ENCODE results near the gene MON2. TPM values are rescaled to one million over a fixed set of nuclear protein-coding genes. Genes with fewer than 3 reads are reported as not detected.

The MON2 gene
- total and polyA plus RNA-seq, 2 experiments from 2014 or later, result 20.5 to 39.9 TPM

GRCh38 chr12:62632411-62632918, 165.8 kb downstream of the MON2 start:
- DNase-seq (ENCODE audit: low read depth in 1 of 2, low spot score in 1 of 2), result peak in 1 of 2 donors; percentile 65
- Histone ChIP-seq H3K27me3 (peaks cover 38% of the 10 kb centered on the region), H3K36me3 (no peaks in the 10 kb centered on the region), H3K27ac (no peak overlapping the region), H3K4me1 (ENCODE audit: low read depth) (no peaks in the 10 kb centered on the region), H3K9me3 (ENCODE audit: low read depth) (no peaks in the 10 kb centered on the region), H3K4me3 (peak overlapping the region; percentile 23)
- no peak for TF ChIP-seq CTCF (IDR thresholded peaks at IDR 0.05; ENCODE audit: low read depth, low read length)

- no peak overlapping the region for H3K4me3 ChIP-seq
- H3K27me3 ChIP-seq, result peaks cover 26% of the 10 kb centered on the region
- no peaks in the 10 kb centered on the region for H3K36me3 ChIP-seq
- H3K4me1 ChIP-seq (ENCODE audit: low read depth), result no peaks in the 10 kb centered on the region
- no peak for DNase-seq (ENCODE audit: low read depth in 1 of 2, low spot score in 1 of 2)
- TF ChIP-seq CTCF (IDR thresholded peaks at IDR 0.05; ENCODE audit: low read depth, low read length), result no peak
- H3K27ac ChIP-seq, result no peak overlapping the region
- H3K9me3 ChIP-seq (ENCODE audit: low read depth), result no peaks in the 10 kb centered on the region
Measured at GRCh38 chr12:62635649-62636048, 169.0 kb downstream of the MON2 start.

- no peaks in the 10 kb centered on the region for H3K9me3 ChIP-seq (ENCODE audit: low read depth)
- no peak for TF ChIP-seq CTCF (IDR thresholded peaks at IDR 0.05; ENCODE audit: low read depth, low read length)
- peaks cover 6% of the 10 kb centered on the region for H3K27me3 ChIP-seq
- H3K36me3 ChIP-seq, result no peaks in the 10 kb centered on the region
- H3K4me3 ChIP-seq, result no peak overlapping the region
- DNase-seq (ENCODE audit: low read depth in 1 of 2, low spot score in 1 of 2), result no peak
- no peaks in the 10 kb centered on the region for H3K4me1 ChIP-seq (ENCODE audit: low read depth)
- no peak overlapping the region for H3K27ac ChIP-seq
Measured at GRCh38 chr12:62637679-62638078, 171.1 kb downstream of the MON2 start.

GRCh38 chr12:62640910-62641448, 174.4 kb downstream of the MON2 start:
- peaks cover 4% of the 10 kb centered on the region for H3K4me1 ChIP-seq (ENCODE audit: low read depth)
- no peak for TF ChIP-seq CTCF (IDR thresholded peaks at IDR 0.05; ENCODE audit: low read depth, low read length)
- H3K9me3 ChIP-seq (ENCODE audit: low read depth), result no peaks in the 10 kb centered on the region
- no peaks in the 10 kb centered on the region for H3K27me3 ChIP-seq
- peak in 1 of 2 donors; percentile 47 for DNase-seq (ENCODE audit: low read depth in 1 of 2, low spot score in 1 of 2)
- H3K4me3 ChIP-seq, result no peak overlapping the region
- no peak overlapping the region for H3K27ac ChIP-seq
- H3K36me3 ChIP-seq, result no peaks in the 10 kb centered on the region

GRCh38 chr12:62642486-62642885, 175.9 kb downstream of the MON2 start:
- DNase-seq (ENCODE audit: low read depth in 1 of 2, low spot score in 1 of 2), result no peak
- H3K9me3 ChIP-seq (ENCODE audit: low read depth), result no peaks in the 10 kb centered on the region
- H3K27ac ChIP-seq, result no peak overlapping the region
- H3K27me3 ChIP-seq, result no peaks in the 10 kb centered on the region
- H3K36me3 ChIP-seq, result no peaks in the 10 kb centered on the region
- TF ChIP-seq CTCF (IDR thresholded peaks at IDR 0.05; ENCODE audit: low read depth, low read length), result no peak
- H3K4me3 ChIP-seq, result no peak overlapping the region
- H3K4me1 ChIP-seq (ENCODE audit: low read depth), result peaks cover 4% of the 10 kb centered on the region
